H1 (cell line): Measurements from ENCODE around the gene SPARCL1. TPM values are rescaled to one million over a fixed set of nuclear protein-coding genes. Genes with fewer than 3 reads are reported as not detected.

Experiments
- CTCF ChIA-PET: fragments of 300-600 bp; sonication (Branson Sonifier 250); formaldehyde crosslinking; loops from one replicate; lab custom pipeline; 2021; ENCODE audit not compliant: partially characterized antibody; lab: Charles Lee
- POLR2A ChIA-PET: fragments of 300-600 bp; sonication (Branson Sonifier 250); formaldehyde crosslinking; loops from one replicate; lab custom pipeline; 2021; ENCODE audit warnings: inconsistent platforms; ENCODE audit not compliant: partially characterized antibody; lab: Charles Lee
- DNase-seq, 2 experiments: peaks; one replicate each; pipeline versions ENCODE4 v3.0.0 to v3.0.0-alpha.2; 2010 to 2022; ENCODE audit warnings: low spot score in 2 of 2, low read depth in 1 of 2, mixed read lengths in 1 of 2
- FAIRE-seq: peaks from 2 replicates; lab custom pipeline; 2011; peaks lifted over from hg19 to GRCh38; lab: Jason Lieb, UNC
- H2AFZ ChIP-seq: 2 replicates; pipeline ENCODE4 v1.8.1; 2012; ENCODE audit warnings: low read length, inconsistent platforms
- H2AK5ac ChIP-seq: 2 replicates; pipeline ENCODE4 v1.6.1; 2013; ENCODE audit warnings: low read depth, low read length
- H2BK120ac ChIP-seq: replicated peaks from 2 replicates; pipeline ENCODE3; 2013; ENCODE audit warnings: low read depth, low read length, inconsistent platforms
- H2BK12ac ChIP-seq: 2 replicates; pipeline ENCODE4 v1.6.1; 2013; ENCODE audit warnings: low read depth, low read length
- H2BK15ac ChIP-seq: 2 replicates; pipeline ENCODE4 v1.6.1; 2013; ENCODE audit warnings: low read length
- H2BK20ac ChIP-seq: 2 replicates; pipeline ENCODE4 v1.6.1; 2013; ENCODE audit warnings: low read length
- H2BK5ac ChIP-seq: 2 replicates; pipeline ENCODE4 v1.6.1; 2013; ENCODE audit warnings: low read depth, low read length
- H3K14ac ChIP-seq: 2 replicates; pipeline ENCODE4 v1.6.1; 2013; ENCODE audit warnings: inconsistent platforms; ENCODE audit not compliant: insufficient read length
- H3K18ac ChIP-seq: 2 replicates; pipeline ENCODE4 v1.6.1; 2013; ENCODE audit warnings: low read length; ENCODE audit errors: extremely low read depth
- H3K23ac ChIP-seq: 2 replicates; pipeline ENCODE4 v1.6.1; 2013; ENCODE audit warnings: inconsistent platforms; ENCODE audit not compliant: insufficient read length
- H3K23me2 ChIP-seq: 2 replicates; pipeline ENCODE4 v1.6.1; 2013; ENCODE audit warnings: low read depth, low read length
- H3K27ac ChIP-seq: 2 replicates; pipeline ENCODE4 v1.6.1; 2011; ENCODE audit warnings: low read depth, low read length, inconsistent platforms
- H3K27me3 ChIP-seq, 4 experiments: replicated peaks in 1 of 4; 1 replicate in 1 of 4; 2 replicates in 3 of 4; pipeline versions ENCODE4 v1.6.1 to v1.8.1; 2011 to 2013; ENCODE audit warnings: low read length in 3 of 4, mild to moderate bottlenecking in 3 of 4, inconsistent platforms in 2 of 4, mixed read lengths in 2 of 4, moderate library complexity in 1 of 4; ENCODE audit not compliant: control insufficient read depth in 3 of 4, insufficient read depth in 3 of 4; ENCODE audit errors: extremely low read depth in 1 of 4
- H3K36me3 ChIP-seq, 4 experiments: 2 replicates each; pipeline versions ENCODE4 v1.6.1 to v1.8.1; 2011 to 2013; ENCODE audit warnings: mild to moderate bottlenecking in 4 of 4, low read length in 3 of 4, moderate library complexity in 2 of 4, control low read depth in 1 of 4, inconsistent platforms in 1 of 4; ENCODE audit not compliant: insufficient read depth in 4 of 4, control insufficient read depth in 2 of 4
- H3K4ac ChIP-seq: replicated peaks from 2 replicates; pipeline ENCODE3; 2013; ENCODE audit warnings: low read length, low read depth, mixed read lengths, inconsistent platforms; ENCODE audit not compliant: insufficient read length
- H3K4me1 ChIP-seq, 4 experiments: replicated peaks in 1 of 4; 1 replicate in 1 of 4; 2 replicates in 3 of 4; pipeline versions ENCODE4 v1.6.1 to v1.8.1; 2011 to 2013; ENCODE audit warnings: low read length in 3 of 4, inconsistent platforms in 2 of 4, mixed read lengths in 1 of 4; ENCODE audit not compliant: insufficient read depth in 4 of 4, control insufficient read depth in 3 of 4
- H3K4me2 ChIP-seq, 2 experiments: 2 replicates each; pipeline versions ENCODE4 v1.6.1 to v1.8.1; 2011 to 2013; ENCODE audit warnings: low read depth in 2 of 2, low read length in 2 of 2, control low read depth in 1 of 2, inconsistent platforms in 1 of 2, mild to moderate bottlenecking in 1 of 2; ENCODE audit not compliant: insufficient read depth in 1 of 2
- H3K4me3 ChIP-seq, 4 experiments: fragments of 200-600, 300-600 bp in 1 of 4; sonication (generic), shearing (Covaris generic), sonication (Bioruptor Twin) in 1 of 4; 2 replicates each; pipeline versions ENCODE4 v1.5.1 to v1.8.1; 2011 to 2016; ENCODE audit warnings: low read length in 4 of 4, low read depth in 3 of 4, control low read depth in 2 of 4, inconsistent platforms in 2 of 4, mild to moderate bottlenecking in 2 of 4, mixed read lengths in 1 of 4, moderate library complexity in 1 of 4; ENCODE audit not compliant: insufficient read depth in 2 of 4; ENCODE audit errors: extremely low read depth in 1 of 4
- H3K56ac ChIP-seq: replicated peaks from 2 replicates; pipeline ENCODE3; 2013; ENCODE audit warnings: low read depth, mild to moderate bottlenecking, mixed read lengths, low read length, inconsistent platforms; ENCODE audit not compliant: insufficient read length
- H3K79me1 ChIP-seq: 2 replicates; pipeline ENCODE4 v1.6.1; 2013; ENCODE audit warnings: low read depth, low read length, control low read depth
- H3K79me2 ChIP-seq, 2 experiments: 2 replicates each; pipeline versions ENCODE4 v1.6.1 to v1.8.1; 2012 to 2013; ENCODE audit warnings: low read length in 2 of 2, mild to moderate bottlenecking in 2 of 2, inconsistent platforms in 1 of 2; ENCODE audit not compliant: insufficient read depth in 2 of 2, control insufficient read depth in 1 of 2
- H3K9ac ChIP-seq, 4 experiments: replicated peaks in 1 of 4; 1 replicate in 1 of 4; 2 replicates in 3 of 4; pipeline versions ENCODE4 v1.6.1 to v1.8.1; 2011 to 2013; ENCODE audit warnings: low read depth in 3 of 4, low read length in 3 of 4, control low read depth in 2 of 4, mild to moderate bottlenecking in 2 of 4, moderate library complexity in 2 of 4, inconsistent platforms in 1 of 4; ENCODE audit errors: extremely low read depth in 1 of 4
- H3K9me3 ChIP-seq, 2 experiments: 2 replicates each; pipeline versions ENCODE4 v1.6.1 to v1.8.1; 2012 to 2013; ENCODE audit warnings: mild to moderate bottlenecking in 2 of 2, moderate library complexity in 2 of 2, control low read depth in 1 of 2, inconsistent platforms in 1 of 2, low read depth in 1 of 2, low read length in 1 of 2, mixed read lengths in 1 of 2; ENCODE audit not compliant: insufficient read depth in 2 of 2
- H4K20me1 ChIP-seq, 2 experiments: replicated peaks in 1 of 2; 2 replicates each; pipeline versions ENCODE3 to v1.8.1; 2011 to 2013; ENCODE audit warnings: inconsistent platforms in 2 of 2, low read length in 2 of 2, mild to moderate bottlenecking in 1 of 2; ENCODE audit not compliant: insufficient read depth in 2 of 2, control insufficient read depth in 1 of 2
- H4K5ac ChIP-seq: 2 replicates; pipeline ENCODE4 v1.6.1; 2013; ENCODE audit warnings: low read length, low read depth, mixed read lengths, inconsistent platforms; ENCODE audit not compliant: insufficient read length
- H4K8ac ChIP-seq: 2 replicates; pipeline ENCODE4 v1.8.0; 2013; ENCODE audit warnings: mild to moderate bottlenecking, moderate library complexity, low read length, inconsistent platforms; ENCODE audit not compliant: insufficient read depth; ENCODE audit errors: extremely low read depth
- H4K91ac ChIP-seq: replicated peaks from 2 replicates; pipeline ENCODE3; 2013; ENCODE audit warnings: low read length, mixed read lengths, inconsistent platforms; ENCODE audit not compliant: insufficient read length
- CTBP2 ChIP-seq: IDR thresholded peaks from 2 replicates; pipeline ENCODE4 v1.7.0; 2011; ENCODE audit warnings: borderline replicate concordance, mild to moderate bottlenecking, moderate library complexity, mixed read lengths, low read length; ENCODE audit not compliant: insufficient read depth, insufficient read length
- WGBS, 2 experiments: shearing (Covaris generic) in 1 of 2; methylation state at CpG; one replicate each; pipeline versions ENCODE4 v1.1.6 to v1.1.7; 2013 to 2015; ENCODE audit warnings: low lambda C conversion rate in 2 of 2, mixed read lengths in 2 of 2, inconsistent platforms in 1 of 2, low coverage in 1 of 2, missing lambda C conversion rate in 1 of 2; ENCODE audit not compliant: insufficient replicate concordance in 2 of 2, insufficient coverage in 1 of 2, insufficient read length in 1 of 2; ENCODE audit errors: extremely low coverage in 1 of 2, missing lambda C conversion rate in 1 of 2; 5-methylcytosine and 5-hydroxymethylcytosine counted together
- polyA plus RNA-seq, 7 experiments: library from polyadenylated mRNA; depleted of rRNA in 3 of 7; stranded (reverse) in 5 of 7; unstranded in 2 of 7; fragments of >200 nt in 5 of 7; fragments of 200-250 nt in 2 of 7; gene quantifications; 1 replicate in 5 of 7; 2 replicates in 1 of 7; 4 replicates in 1 of 7; pipeline versions ENCODE4 v1.2.1 to v1.2.3, GENCODE V29; 2011 to 2013; ENCODE audit warnings: missing spikeins in 2 of 7, mixed read lengths in 2 of 7
- total RNA-seq: library from RNA; stranded (reverse); fragmentation: NEBNext Ultra II Directional; extraction: Animal tissue kit (Norgen Biotek cat#: 25700); gene quantifications from 2 replicates; pipeline ENCODE4 v1.2.1, GENCODE V29; 2021

Gene SPARCL1
- total and polyA plus RNA-seq, 2 of the 8 experiments (the other 6 are each of a cell fraction or from before 2014, with no cell fraction given), result 0.48 to 0.51 TPM

DNA sequence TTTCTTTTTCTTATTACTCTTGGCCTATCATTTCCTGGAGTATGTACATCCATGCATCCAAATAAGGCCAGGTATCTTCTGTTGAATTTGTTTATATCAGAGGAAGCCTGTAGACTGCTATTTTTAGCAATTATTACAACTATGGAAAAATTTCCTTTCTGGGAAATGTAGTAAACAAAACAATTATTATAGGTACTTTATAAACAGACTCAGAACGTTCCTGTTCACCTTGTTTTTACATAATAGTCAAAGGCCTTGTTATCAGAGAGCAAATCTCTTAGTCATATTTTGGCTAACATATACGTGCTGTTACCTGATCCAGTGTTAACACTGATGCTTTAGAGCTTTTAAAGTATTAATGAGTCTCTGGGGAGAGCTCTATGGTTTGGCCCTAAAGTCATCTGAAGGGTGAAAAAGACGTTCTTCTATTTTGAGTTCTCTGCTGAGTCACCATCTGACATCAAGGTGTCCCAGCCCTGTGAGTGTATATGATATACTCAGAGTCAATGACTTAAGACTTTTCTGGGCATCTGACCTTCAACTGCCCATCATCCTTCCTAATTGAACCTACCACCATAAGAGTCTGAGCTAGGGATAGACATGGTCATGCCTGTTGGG is 7.3 kb downstream of the SPARCL1 start:
- Histone ChIP-seq H3K23me2 (no peaks in the 10 kb centered on the region; the same call in 1 of the 2 replicates), H2BK15ac (no peak overlapping the region), H3K79me1 (no peaks in the 10 kb centered on the region), H3K4ac (no peak overlapping the region), H4K8ac (no peak overlapping the region), H3K9ac (no peak overlapping the region), H2AK5ac (no peak overlapping the region), H3K27me3 (no peaks in the 10 kb centered on the region; a peak in 2 of 7 replicates), H3K14ac (no peak overlapping the region), H2BK12ac (no peak overlapping the region), H3K27ac (no peak overlapping the region), H3K4me3 (no peak overlapping the region), H3K23ac (no peak overlapping the region), H4K91ac (no peak overlapping the region), H3K18ac (no peak overlapping the region), H2AFZ (no peak overlapping the region; the same call in 1 of the 2 replicates), H2BK120ac (no peak overlapping the region), H3K79me2 (no peaks in the 10 kb centered on the region), H4K20me1 (no peaks in the 10 kb centered on the region), H3K56ac (no peak overlapping the region), H2BK5ac (no peak overlapping the region), H3K9me3 (peaks cover 4 to 11% of the 10 kb centered on the region in 2 experiments; a peak in 2 of 4 replicates), H4K5ac (no peak overlapping the region), H3K4me1 (peaks cover 2 to 8% (median 6%) of the 10 kb centered on the region in 4 experiments; a peak in 5 of 7 replicates), H2BK20ac (no peak overlapping the region), H3K4me2 (no peak overlapping the region), H3K36me3 (no peaks in the 10 kb centered on the region; a peak in 1 of 8 replicates)
- TF ChIP-seq CTBP2, result no peak
- DNase-seq (no peak), FAIRE-seq (no peak)
- CTCF ChIA-PET, result interaction anchor here (0.6 to 1.5 kb wide), 3 partner anchors 146 to 763 kb away, joined by 3 to 4 read pairs (median 3); no protein-coding TSS in a partner anchor
- POLR2A ChIA-PET, result no interaction called here
- WGBS, 2 experiments, result 83% methylated on average over 3 of the region's 3 CpGs; no CpG with 5 or more reads in 1 of the 2 experiments
